GM15510 (cell line): ENCODE data around the gene SNX6.

Experiments
- POLR2A ChIP-seq: IDR thresholded peaks from 3 replicates; pipeline ENCODE4 v1.6.1; 2011; ENCODE audit warnings: borderline replicate concordance; ENCODE audit not compliant: insufficient read length; ENCODE audit errors: extremely low read depth

Gene SNX6

GRCh38 chr14:34536951-34537676 is 92.8 kb downstream of the SNX6 start:
- TF ChIP-seq POLR2A, result no peak

GRCh38 chr14:34527591-34527990 is 102.4 kb downstream of the SNX6 start:
- no peak for TF ChIP-seq POLR2A

GRCh38 chr14:34522496-34522895 is 107.5 kb downstream of the SNX6 start:
- TF ChIP-seq POLR2A, result no peak
